Measurements from ENCODE around the gene RPL37.
"Not testable (repeated sequence)": the region's sequence is repeated elsewhere in the genome, so short reads cannot be mapped to it uniquely, and the experiment has no call there.

The RPL37 gene

GRCh38 chr5:40834849-40835787 is at the start of gene RPL37:
Gene RPL37 (minus strand): TSS chr5:40835222. CDS start chr5:40835185, 37 bp downstream.
- DNase-seq (ENCODE audit: low read depth in 2 of 2), result peak; percentile 74 to 80

- not testable (repeated sequence) for DNase-seq (ENCODE audit: low read depth in 2 of 2)
These were observed 48.0 kb upstream of the RPL37 start for GRCh38 chr5:40883051-40883450.

- DNase-seq (ENCODE audit: low read depth in 2 of 2), result no peak
These were observed 47.3 kb upstream of the RPL37 start for GRCh38 chr5:40882291-40882690.

- no peak for DNase-seq (ENCODE audit: low read depth in 2 of 2)
These were observed 44.3 kb upstream of the RPL37 start for GRCh38 chr5:40879163-40879942.

GRCh38 chr5:40877371-40877988 is 42.5 kb upstream of the RPL37 start:
- DNase-seq (ENCODE audit: low read depth in 2 of 2), result no peak

GRCh38 chr5:40875958-40876357 is 40.9 kb upstream of the RPL37 start:
- DNase-seq (ENCODE audit: low read depth in 2 of 2), result no peak

- no peak for DNase-seq (ENCODE audit: low read depth in 2 of 2)
These were observed 38.4 kb upstream of the RPL37 start for GRCh38 chr5:40873286-40873880.

GRCh38 chr5:40872253-40872652 is 37.2 kb upstream of the RPL37 start:
- DNase-seq (ENCODE audit: low read depth in 2 of 2), result not testable (repeated sequence)

- no peak for DNase-seq (ENCODE audit: low read depth in 2 of 2)
These were observed 36.2 kb upstream of the RPL37 start for GRCh38 chr5:40871177-40871576.

GRCh38 chr5:40869384-40869783 is 34.4 kb upstream of the RPL37 start:
- no peak for DNase-seq (ENCODE audit: low read depth in 2 of 2)

GRCh38 chr5:40866844-40867243 is 31.8 kb upstream of the RPL37 start:
- DNase-seq (ENCODE audit: low read depth in 2 of 2), result no peak

- DNase-seq (ENCODE audit: low read depth in 2 of 2), result not testable (repeated sequence)
These were observed 30.0 kb upstream of the RPL37 start for GRCh38 chr5:40865004-40865403.

- DNase-seq (ENCODE audit: low read depth in 2 of 2), result no peak
These were observed 25.7 kb upstream of the RPL37 start for GRCh38 chr5:40860711-40861110.

GRCh38 chr5:40853632-40854192 is 18.7 kb upstream of the RPL37 start:
- no peak for DNase-seq (ENCODE audit: low read depth in 2 of 2)

- DNase-seq (ENCODE audit: low read depth in 2 of 2), result no peak
These were observed 12.5 kb upstream of the RPL37 start for GRCh38 chr5:40847525-40847924.

GRCh38 chr5:40846371-40846770 is 11.3 kb upstream of the RPL37 start:
- no peak for DNase-seq (ENCODE audit: low read depth in 2 of 2)

GRCh38 chr5:40844565-40844964 is 9.5 kb upstream of the RPL37 start:
- no peak for DNase-seq (ENCODE audit: low read depth in 2 of 2)

- no peak for DNase-seq (ENCODE audit: low read depth in 2 of 2)
These were observed 7.3 kb upstream of the RPL37 start for GRCh38 chr5:40842351-40842750.

- DNase-seq (ENCODE audit: low read depth in 2 of 2), result no peak
These were observed 6.2 kb upstream of the RPL37 start, which contains the start of gene CARD6 for GRCh38 chr5:40841068-40841805. Gene CARD6 (plus strand): TSS chr5:40841367. CDS start chr5:40841383, 16 bp downstream.

GRCh38 chr5:40838086-40838485 is 3.1 kb upstream of the RPL37 start:
- no peak for DNase-seq (ENCODE audit: low read depth in 2 of 2)

- no peak for DNase-seq (ENCODE audit: low read depth in 2 of 2)
These were observed 602 bp downstream of the RPL37 start for GRCh38 chr5:40834391-40834848.

Measured in stimulated activated CD4-positive, alpha-beta T cell treated with anti-CD3 and anti-CD28 coated beads, Interleukin-1b, Interleukin-23, amount 100 ng/mL, for 1 hour (primary cell).